ENCODE measurements around the gene UCK1.
"Not testable (repeated sequence)": the region's sequence is repeated elsewhere in the genome, so short reads cannot be mapped to it uniquely, and the experiment has no call there.

Gene UCK1

GRCh38 chr9:131554087-131554842, 23.2 kb upstream of the UCK1 start:
- no peak for DNase-seq (ENCODE audit: low read depth in 2 of 2)

- no peak for DNase-seq (ENCODE audit: low read depth in 2 of 2)
Observed at GRCh38 chr9:131552030-131552429, 21.0 kb upstream of the UCK1 start.

GRCh38 chr9:131550465-131550864, 19.4 kb upstream of the UCK1 start:
- not testable (repeated sequence) for DNase-seq (ENCODE audit: low read depth in 2 of 2)

- DNase-seq (ENCODE audit: low read depth in 2 of 2), result not testable (repeated sequence)
Observed at GRCh38 chr9:131549186-131549585, 18.1 kb upstream of the UCK1 start.

- no peak for DNase-seq (ENCODE audit: low read depth in 2 of 2)
Observed at GRCh38 chr9:131546336-131547084, 15.4 kb upstream of the UCK1 start.

- DNase-seq (ENCODE audit: low read depth in 2 of 2), result no peak
Observed at GRCh38 chr9:131545786-131546335, 14.8 kb upstream of the UCK1 start.

- DNase-seq (ENCODE audit: low read depth in 2 of 2), result no peak
Observed at GRCh38 chr9:131545003-131545785, 14.1 kb upstream of the UCK1 start, which contains the start of gene PRRT1B. TSS of gene PRRT1B (plus strand) at chr9:131545523. CDS start at chr9:131545616, 93 bp downstream.

- no peak for DNase-seq (ENCODE audit: low read depth in 2 of 2)
Observed at GRCh38 chr9:131543141-131543540, 12.1 kb upstream of the UCK1 start.

GRCh38 chr9:131539223-131539923, 8.3 kb upstream of the UCK1 start:
- DNase-seq (ENCODE audit: low read depth in 2 of 2), result no peak

GRCh38 chr9:131537946-131538345, 6.9 kb upstream of the UCK1 start:
- DNase-seq (ENCODE audit: low read depth in 2 of 2), result no peak

GRCh38 chr9:131534721-131535237, 3.7 kb upstream of the UCK1 start:
- DNase-seq (ENCODE audit: low read depth in 2 of 2), result no peak

- DNase-seq (ENCODE audit: low read depth in 2 of 2), result no peak
Observed at GRCh38 chr9:131530546-131530919, 530 bp downstream of the UCK1 start.

- DNase-seq (ENCODE audit: low read depth in 2 of 2), result no peak
Observed at GRCh38 chr9:131529597-131530545, 1.2 kb downstream of the UCK1 start.

GRCh38 chr9:131528886-131529505, 2.1 kb downstream of the UCK1 start:
- DNase-seq (ENCODE audit: low read depth in 2 of 2), result no peak

- no peak for DNase-seq (ENCODE audit: low read depth in 2 of 2)
Observed at GRCh38 chr9:131528186-131528585, 2.9 kb downstream of the UCK1 start.

GRCh38 chr9:131525643-131526565, 5.2 kb downstream of the UCK1 start:
- no peak for DNase-seq (ENCODE audit: low read depth in 2 of 2)

GRCh38 chr9:131524665-131525315, 6.3 kb downstream of the UCK1 start:
- DNase-seq (ENCODE audit: low read depth in 2 of 2), result no peak

Measured in stimulated activated CD8-positive, alpha-beta memory T cell treated with anti-CD3 and anti-CD28 coated beads, Interleukin-15, amount 100 ng/mL, for 48 hours (primary cell).